Endothelial cell of umbilical vein (primary cell): ENCODE results near the gene POFUT2. TPM values are rescaled to one million over a fixed set of nuclear protein-coding genes. Genes with fewer than 3 reads are reported as not detected.

Experiments
- BruUV-seq: library from RNA; stranded (reverse); fragments of 400-500 nt; replicated peaks from 2 replicates; lab custom pipeline; 2021; lab: Mats Ljungman, UMichigan
- CTCF ChIA-PET: fragments of 300-600, 350-600 bp; sonication (Branson Sonifier 250); formaldehyde crosslinking; loops from one replicate; lab custom pipeline; 2021; ENCODE audit warnings: antibody characterized with exemption, inconsistent platforms; lab: Charles Lee
- POLR2A ChIA-PET: fragments of 300-600, 350-600 bp; sonication (Branson Sonifier 250); formaldehyde crosslinking; loops from one replicate; lab custom pipeline; 2021; ENCODE audit warnings: antibody characterized with exemption, inconsistent platforms; lab: Charles Lee
- DNase-seq: peaks from one replicate; pipeline ENCODE4 v3.0.0-alpha.2; 2011; ENCODE audit warnings: low read depth, low spot score
- FAIRE-seq: peaks from 2 replicates; lab custom pipeline; 2011; peaks lifted over from hg19 to GRCh38; lab: Jason Lieb, UNC
- H2AFZ ChIP-seq: 2 replicates; pipeline ENCODE4 v1.6.0; 2012; ENCODE audit warnings: low read depth, low read length, control low read depth, inconsistent platforms
- H3K27ac ChIP-seq: 2 replicates; pipeline ENCODE4 v1.5.1; 2011; ENCODE audit warnings: low read depth, mild to moderate bottlenecking, control low read depth, low read length, moderate library complexity; ENCODE audit not compliant: insufficient read depth
- H3K27me3 ChIP-seq, 2 experiments: 2 replicates each; pipeline versions ENCODE4 v1.6.0 to v1.6.1; 2011; ENCODE audit warnings: low read length in 2 of 2, mixed read lengths in 1 of 2; ENCODE audit not compliant: control insufficient read depth in 2 of 2, insufficient read depth in 2 of 2
- H3K36me3 ChIP-seq, 2 experiments: 2 replicates in 1 of 2; 3 replicates in 1 of 2; pipeline ENCODE4 v1.5.1; 2011; ENCODE audit warnings: low read length in 2 of 2, mild to moderate bottlenecking in 1 of 2, moderate library complexity in 1 of 2; ENCODE audit not compliant: control insufficient read depth in 2 of 2, insufficient read depth in 2 of 2; ENCODE audit errors: extremely low read depth in 1 of 2
- H3K4me1 ChIP-seq: 3 replicates; pipeline ENCODE4 v1.5.1; 2011; ENCODE audit warnings: mild to moderate bottlenecking, low read length; ENCODE audit not compliant: control insufficient read depth, insufficient read depth; ENCODE audit errors: extremely low read depth
- H3K4me2 ChIP-seq: 2 replicates; pipeline ENCODE4 v1.6.1; 2011; ENCODE audit warnings: low read length, control low read depth, mixed read lengths; ENCODE audit not compliant: insufficient read depth
- H3K4me3 ChIP-seq, 3 experiments: fragments of 200-600 bp in 1 of 3; sonication (generic), shearing (Covaris generic) in 1 of 3; replicated peaks in 1 of 3; 2 replicates each; pipeline ENCODE4 v1.5.1; 2011 to 2016; ENCODE audit warnings: control low read depth in 3 of 3, low read length in 3 of 3, mild to moderate bottlenecking in 2 of 3, inconsistent platforms in 1 of 3, low read depth in 1 of 3, moderate library complexity in 1 of 3; ENCODE audit not compliant: insufficient read depth in 1 of 3
- H3K79me2 ChIP-seq: 2 replicates; pipeline ENCODE4 v1.6.0; 2012; ENCODE audit warnings: low read length, inconsistent platforms; ENCODE audit not compliant: control insufficient read depth, insufficient read depth
- H3K9ac ChIP-seq: replicated peaks from 2 replicates; pipeline ENCODE3; 2011; ENCODE audit warnings: low read length, control low read depth; ENCODE audit not compliant: insufficient read depth; ENCODE audit errors: extremely low read depth
- H3K9me1 ChIP-seq: replicated peaks from 3 replicates; pipeline ENCODE4 v1.6.0; 2011; ENCODE audit warnings: mild to moderate bottlenecking, low read length; ENCODE audit not compliant: control insufficient read depth, insufficient read depth; ENCODE audit errors: extremely low read depth
- H3K9me3 ChIP-seq: replicated peaks from 2 replicates; pipeline ENCODE4 v1.5.1; 2012; ENCODE audit warnings: low read length, inconsistent platforms; ENCODE audit not compliant: control insufficient read depth, insufficient read depth
- H4K20me1 ChIP-seq: replicated peaks from 2 replicates; pipeline ENCODE3; 2011; ENCODE audit warnings: mild to moderate bottlenecking, low read length; ENCODE audit not compliant: control insufficient read depth, insufficient read depth; ENCODE audit errors: extremely low read depth
- CTCF ChIP-seq, 2 donors: IDR thresholded peaks; 1 replicate in 1 of 2; 2 replicates in 1 of 2; pipeline ENCODE4 v1.5.1; 2011; ENCODE audit warnings: low read length in 2 of 2, mild to moderate bottlenecking in 2 of 2, moderate library complexity in 2 of 2, control low read depth in 1 of 2, inconsistent platforms in 1 of 2, low read depth in 1 of 2; ENCODE audit not compliant: insufficient read depth in 1 of 2; ENCODE audit errors: extremely low read depth in 1 of 2
- FOS ChIP-seq: IDR thresholded peaks from 2 replicates; pipeline ENCODE4 v1.6.1; 2011; ENCODE audit warnings: mild to moderate bottlenecking, low read length, moderate library complexity, borderline replicate concordance; ENCODE audit not compliant: insufficient read depth
- GATA2 ChIP-seq: IDR thresholded peaks from 2 replicates; pipeline ENCODE4 v1.7.0; 2011; ENCODE audit warnings: low read depth, mild to moderate bottlenecking, moderate library complexity, mixed read lengths, low read length; ENCODE audit not compliant: insufficient read length, insufficient read depth
- JUN ChIP-seq: IDR thresholded peaks from 2 replicates; pipeline ENCODE4 v1.6.1; 2011; ENCODE audit warnings: borderline replicate concordance, low read depth; ENCODE audit not compliant: insufficient read length, insufficient read depth
- MYC ChIP-seq: IDR thresholded peaks from one replicate; pipeline ENCODE4 v1.6.1; 2011; ENCODE audit warnings: mild to moderate bottlenecking, low read depth, low read length
- POLR2A ChIP-seq: IDR thresholded peaks from 2 replicates; pipeline ENCODE4 v1.6.1; 2012; ENCODE audit warnings: low read depth, mild to moderate bottlenecking, control low read depth, low read length
- dilution Hi-C: fragments of 300-500 bp; cut with MboI; formaldehyde crosslinking; loops from one replicate; pipeline ENCODE4 v1.15.0; 2019; ENCODE audit warnings: low sequenced_read_pairs; ENCODE audit not compliant: extremely low pct_ligation_motif_present
- intact Hi-C: fragments of 100-400 bp; cut with micrococcal nuclease; formaldehyde crosslinking; loops from one replicate; pipeline ENCODE4 v1.10.0; 2022
- polyA plus RNA-seq, 4 experiments: library from polyadenylated mRNA; depleted of rRNA in 3 of 4; stranded (reverse) in 3 of 4; unstranded in 1 of 4; fragments of >200 nt; gene quantifications; 2 replicates each; pipeline versions ENCODE4 v1.2.1 to v1.2.3, GENCODE V29; 2011 to 2012; ENCODE audit warnings: missing spikeins in 1 of 4
- total RNA-seq: library from RNA; stranded (reverse); gene quantifications from 2 replicates; pipeline ENCODE4 v1.2.3, GENCODE V29; 2021

POFUT2 gene
- total and polyA plus RNA-seq, 2 donors (not counting 3 experiments of a cell fraction or from before 2014, with no cell fraction given): 30.7 to 47.5 TPM

GRCh38 chr21:45228171-45228641 lies 59.5 kb downstream of the POFUT2 start:
- no peak for TF ChIP-seq POLR2A
- no peak for TF ChIP-seq JUN
- no peak for TF ChIP-seq CTCF (IDR thresholded peaks at IDR 0.05; ENCODE audit: extremely low read depth in 1 of 2, insufficient read depth in 1 of 2, low read depth in 1 of 2, low read length in 2 of 2)
- peak; percentile 40 for TF ChIP-seq FOS
- TF ChIP-seq GATA2: no peak
- no peak for TF ChIP-seq MYC
- no peak overlapping the region for H3K9ac ChIP-seq
- H3K27ac ChIP-seq: no peak overlapping the region
- H3K4me1 ChIP-seq: no peaks in the 10 kb centered on the region
- H3K79me2 ChIP-seq: no peaks in the 10 kb centered on the region
- no TSS peak for BruUV-seq
- CTCF ChIA-PET: interaction anchor here (0.9 to 1.3 kb wide), 5 partner anchors 9 to 90 kb away, joined by 3 to 6 read pairs (median 4); partner anchors contain the start of gene POFUT2
- no peak overlapping the region for H2AFZ ChIP-seq
- no peaks in the 10 kb centered on the region for H4K20me1 ChIP-seq
- H3K9me3 ChIP-seq: no peaks in the 10 kb centered on the region
- peaks cover 0 to 7% of the 10 kb centered on the region in 2 experiments for H3K36me3 ChIP-seq
- H3K9me1 ChIP-seq: no peaks in the 10 kb centered on the region
- H3K4me3 ChIP-seq: no peak overlapping the region
- POLR2A ChIA-PET: no interaction called here
- H3K27me3 ChIP-seq: peaks cover 3% of the 10 kb centered on the region in 2 experiments
- FAIRE-seq (peak; percentile 64), DNase-seq (peak; percentile 18)
- no peak overlapping the region for H3K4me2 ChIP-seq
- intact Hi-C loops (no loop called here), dilution Hi-C loops (no loop called here)
